22Rv1 (cell line): ENCODE data around the gene SRP68.

Source experiments
- CTCF ChIP-seq: fragments of 450-650 bp; IDR thresholded peaks from 2 replicates; pipeline ENCODE4 v1.5.1; 2017; ENCODE audit warnings: mild to moderate bottlenecking
- ZFX ChIP-seq: fragments of 450-650 bp; IDR thresholded peaks from 2 replicates; pipeline ENCODE4 v1.6.1; 2017; ENCODE audit warnings: antibody characterized with exemption, borderline replicate concordance

GRCh38 chr17:76088868-76089576 is 16.7 kb upstream of the SRP68 start:
- no peak for TF ChIP-seq CTCF
- no peak for TF ChIP-seq ZFX
